HCT116 (cell line): ENCODE measurements around the gene ACACB. TPM values are rescaled to one million over a fixed set of nuclear protein-coding genes. Genes with fewer than 3 reads are reported as not detected.

Source experiments
- ATAC-seq: fragments of 200-7000 bp; cut with Tn5 transposase; 2 replicates; pipeline ENCODE4 v1.9.1; 2020; ENCODE audit warnings: mild to moderate bottlenecking, moderate library complexity
- BruUV-seq: library from RNA; stranded (reverse); fragments of 400-500 nt; replicated peaks from 2 replicates; lab custom pipeline; 2021; lab: Mats Ljungman, UMichigan
- CTCF ChIA-PET: fragments of 300-600 bp; sonication (Branson Sonifier 250); formaldehyde crosslinking; loops from one replicate; lab custom pipeline; 2021; ENCODE audit warnings: antibody characterized with exemption; lab: Charles Lee
- POLR2A ChIA-PET: fragments of 300-600, 350-600 bp; sonication (Branson Sonifier 250); formaldehyde crosslinking; loops from one replicate; lab custom pipeline; 2021; ENCODE audit warnings: antibody characterized with exemption; lab: Charles Lee
- RAD21 ChIA-PET, 2 experiments: fragments of 300-600 bp; sonication (Branson Sonifier 250); formaldehyde crosslinking; loops; one replicate each; lab custom pipeline; 2023; ENCODE audit warnings: low total read pairs in 2 of 2; ENCODE audit not compliant: uncharacterized antibody in 2 of 2, unreplicated experiment in 2 of 2, low non-redundant PET in 1 of 2; lab: Charles Lee
- DNase-seq: peaks from one replicate; pipeline ENCODE4 v3.0.0-alpha.2; 2010; ENCODE audit warnings: low read depth, low spot score
- H2AFZ ChIP-seq: fragments of 200-600 bp; shearing (Covaris generic), sonication (generic); 2 replicates; pipeline ENCODE4 v1.6.1; 2017; ENCODE audit warnings: low read depth, mixed run types, mixed read lengths, antibody characterized with exemption, low read length; ENCODE audit not compliant: poor library complexity, severe bottlenecking
- H3K27ac ChIP-seq: 2 replicates; pipeline ENCODE4 v1.5.1; 2012; ENCODE audit warnings: low read depth, low read length
- H3K27me3 ChIP-seq: fragments of 200-600 bp; sonication (generic); 2 replicates; pipeline ENCODE4 v1.6.1; 2016; ENCODE audit warnings: mixed run types, low read length, mixed read lengths; ENCODE audit not compliant: insufficient read depth
- H3K36me3 ChIP-seq, 2 experiments: fragments of 200-500 bp in 1 of 2; fragments of 200-600 bp in 1 of 2; sonication (Bioruptor generic) in 1 of 2; sonication (generic) in 1 of 2; 2 replicates each; pipeline versions ENCODE4 v1.5.1 to v1.6.1; 2014 to 2016; ENCODE audit warnings: low read length in 2 of 2, inconsistent platforms in 1 of 2, mixed read lengths in 1 of 2, mixed run types in 1 of 2; ENCODE audit not compliant: insufficient read depth in 2 of 2, control insufficient read depth in 1 of 2
- H3K4me1 ChIP-seq, 2 experiments: fragments of 200-600 bp in 1 of 2; sonication (generic) in 1 of 2; 2 replicates each; pipeline versions ENCODE4 v1.5.1 to v1.6.1; 2012 to 2017; ENCODE audit warnings: low read length in 2 of 2, inconsistent platforms in 1 of 2, mild to moderate bottlenecking in 1 of 2, mixed read lengths in 1 of 2, mixed run types in 1 of 2, moderate library complexity in 1 of 2; ENCODE audit not compliant: insufficient read depth in 2 of 2, control insufficient read depth in 1 of 2
- H3K4me2 ChIP-seq: fragments of 200-600 bp; sonication (generic); 2 replicates; pipeline ENCODE4 v1.6.1; 2017; ENCODE audit warnings: mixed run types, low read length, mixed read lengths
- H3K4me3 ChIP-seq, 2 experiments: fragments of 200-600 bp in 1 of 2; sonication (generic) in 1 of 2; replicated peaks in 1 of 2; 2 replicates each; pipeline ENCODE4 v1.5.1; 2011 to 2016; ENCODE audit warnings: low read length in 2 of 2, control low read depth in 1 of 2, low read depth in 1 of 2, mild to moderate bottlenecking in 1 of 2, mixed read lengths in 1 of 2, mixed run types in 1 of 2
- H3K79me2 ChIP-seq: fragments of 200-600 bp; sonication (generic); 2 replicates; pipeline ENCODE4 v1.6.1; 2017; ENCODE audit warnings: mild to moderate bottlenecking, mixed run types, low read length, moderate library complexity, mixed read lengths; ENCODE audit not compliant: insufficient read depth
- H3K9ac ChIP-seq: fragments of 200-600 bp; sonication (generic); 2 replicates; pipeline ENCODE4 v1.6.1; 2016; ENCODE audit warnings: low read length, mixed read lengths
- H3K9me2 ChIP-seq: fragments of 200-600 bp; sonication (generic), shearing (Covaris generic); 2 replicates; pipeline ENCODE4 v1.6.1; 2017; ENCODE audit warnings: mixed run types, mild to moderate bottlenecking, moderate library complexity; ENCODE audit not compliant: insufficient read depth
- H3K9me3 ChIP-seq, 2 experiments: fragments of 200-500 bp in 1 of 2; fragments of 200-600 bp in 1 of 2; sonication (Bioruptor generic) in 1 of 2; sonication (generic) in 1 of 2; 2 replicates each; pipeline ENCODE4 v1.6.1; 2014 to 2017; ENCODE audit warnings: low read length in 2 of 2, mixed read lengths in 2 of 2, inconsistent platforms in 1 of 2, low read depth in 1 of 2, mild to moderate bottlenecking in 1 of 2, mixed run types in 1 of 2, moderate library complexity in 1 of 2; ENCODE audit not compliant: control insufficient read depth in 1 of 2, insufficient read depth in 1 of 2
- H4K20me1 ChIP-seq: fragments of 200-600 bp; sonication (generic), shearing (Covaris generic); 2 replicates; pipeline ENCODE4 v1.6.1; 2017; ENCODE audit warnings: mixed run types, mild to moderate bottlenecking, moderate library complexity; ENCODE audit not compliant: insufficient read depth
- CBX3 ChIP-seq: IDR thresholded peaks from 2 replicates; pipeline ENCODE4 v1.6.1; 2012; ENCODE audit warnings: low read depth
- EGR1 ChIP-seq: IDR thresholded peaks from 2 replicates; pipeline ENCODE4 v1.6.1; 2012; ENCODE audit warnings: low read depth
- ELF1 ChIP-seq: IDR thresholded peaks from 2 replicates; pipeline ENCODE4 v1.6.1; 2012; ENCODE audit warnings: low read depth, borderline replicate concordance
- EZH2phosphoT487 ChIP-seq: fragments of 200-600 bp; IDR thresholded peaks from 2 replicates; pipeline ENCODE4 v1.6.1; 2018; ENCODE audit warnings: antibody characterized with exemption, borderline replicate concordance
- FOSL1 ChIP-seq: IDR thresholded peaks from 2 replicates; pipeline ENCODE4 v1.6.1; 2012; ENCODE audit warnings: low read depth
- JUND ChIP-seq: IDR thresholded peaks from 2 replicates; pipeline ENCODE4 v1.6.1; 2012
- MAX ChIP-seq: IDR thresholded peaks from 2 replicates; pipeline ENCODE4 v1.6.1; 2012
- POLR2A ChIP-seq: IDR thresholded peaks from 2 replicates; pipeline ENCODE4 v1.7.0; 2011; ENCODE audit warnings: borderline replicate concordance; ENCODE audit not compliant: insufficient read depth, insufficient read length; ENCODE audit errors: extremely low read depth
- POLR2AphosphoS5 ChIP-seq: IDR thresholded peaks from 2 replicates; pipeline ENCODE4 v1.6.1; 2011; ENCODE audit warnings: mild to moderate bottlenecking, low read depth, low read length, moderate library complexity
- RAD21 ChIP-seq: IDR thresholded peaks from 2 replicates; pipeline ENCODE4 v1.6.1; 2012; ENCODE audit warnings: low read depth, mild to moderate bottlenecking
- SIN3A ChIP-seq: IDR thresholded peaks from 2 replicates; pipeline ENCODE4 v1.6.1; 2012; ENCODE audit warnings: low read depth
- SP1 ChIP-seq: IDR thresholded peaks from 2 replicates; pipeline ENCODE4 v1.6.1; 2012; ENCODE audit warnings: low read depth
- TCF7L2 ChIP-seq: IDR thresholded peaks from 2 replicates; pipeline ENCODE4 v1.7.0; 2011; ENCODE audit warnings: borderline replicate concordance, inconsistent platforms; ENCODE audit not compliant: insufficient read depth, insufficient read length; ENCODE audit errors: extremely low read depth
- YY1 ChIP-seq: IDR thresholded peaks from 2 replicates; pipeline ENCODE4 v1.6.1; 2011; ENCODE audit warnings: low read length, low read depth, moderate library complexity, mild to moderate bottlenecking; ENCODE audit not compliant: insufficient replicate concordance; ENCODE audit errors: extremely low read depth
- ZFX ChIP-seq: fragments of 450-650 bp; IDR thresholded peaks from 2 replicates; pipeline ENCODE4 v1.6.1; 2017
- ZNF274 ChIP-seq: fragments of 200-500 bp; sonication (Bioruptor generic); IDR thresholded peaks from 2 replicates; pipeline ENCODE4 v1.6.1; 2014; ENCODE audit warnings: mild to moderate bottlenecking, low read depth, low read length, inconsistent platforms
- intact Hi-C: fragments of 100-400 bp; cut with micrococcal nuclease; formaldehyde crosslinking; loops from 2 replicates; pipeline ENCODE4 v1.10.0; 2022
- total RNA-seq: library from RNA; stranded (reverse); gene quantifications from one replicate; pipeline ENCODE4 v1.2.1, GENCODE V29; 2021; ENCODE audit not compliant: unreplicated experiment
- TF ChIP-seq, protein P1 (sequence below), 3 experiments: fragments of 200-600 bp in 1 of 3; sonication (generic) in 1 of 3; IDR thresholded peaks in 2 of 3; conservative IDR thresholded peaks in 1 of 3; 2 replicates each; pipeline ENCODE4 v1.5.1; 2012 to 2017; ENCODE audit warnings: low read depth in 2 of 3, low read length in 2 of 3, antibody characterized with exemption in 1 of 3, borderline replicate concordance in 1 of 3, control low read depth in 1 of 3, mild to moderate bottlenecking in 1 of 3, mixed read lengths in 1 of 3, mixed run types in 1 of 3, moderate library complexity in 1 of 3; ENCODE audit not compliant: insufficient read depth in 1 of 3

Gene ACACB
- total RNA-seq, 1 experiment from 2014 or later: 11.1 TPM

DNA sequence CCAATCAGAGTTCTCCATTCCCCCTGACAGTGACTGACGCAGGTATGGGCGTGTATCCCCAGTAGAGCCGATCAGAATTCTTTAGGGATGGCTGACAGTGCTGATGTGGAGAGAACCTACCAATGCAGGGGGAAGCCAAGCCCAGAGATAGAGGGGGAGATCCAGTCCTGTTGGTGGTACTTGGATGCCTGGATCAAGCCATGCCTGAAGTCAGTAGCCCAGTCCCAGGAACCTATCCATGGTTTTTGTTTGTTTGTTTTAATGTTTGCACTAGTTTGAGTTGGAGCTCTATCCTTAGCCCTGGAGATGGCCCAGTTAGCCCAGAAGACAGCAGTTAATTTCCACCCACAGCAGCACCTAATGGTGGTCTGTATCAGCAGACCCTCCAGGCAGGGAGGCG, 152.5 kb downstream of the ACACB start (continued):
- TF ChIP-seq, protein P1, sequence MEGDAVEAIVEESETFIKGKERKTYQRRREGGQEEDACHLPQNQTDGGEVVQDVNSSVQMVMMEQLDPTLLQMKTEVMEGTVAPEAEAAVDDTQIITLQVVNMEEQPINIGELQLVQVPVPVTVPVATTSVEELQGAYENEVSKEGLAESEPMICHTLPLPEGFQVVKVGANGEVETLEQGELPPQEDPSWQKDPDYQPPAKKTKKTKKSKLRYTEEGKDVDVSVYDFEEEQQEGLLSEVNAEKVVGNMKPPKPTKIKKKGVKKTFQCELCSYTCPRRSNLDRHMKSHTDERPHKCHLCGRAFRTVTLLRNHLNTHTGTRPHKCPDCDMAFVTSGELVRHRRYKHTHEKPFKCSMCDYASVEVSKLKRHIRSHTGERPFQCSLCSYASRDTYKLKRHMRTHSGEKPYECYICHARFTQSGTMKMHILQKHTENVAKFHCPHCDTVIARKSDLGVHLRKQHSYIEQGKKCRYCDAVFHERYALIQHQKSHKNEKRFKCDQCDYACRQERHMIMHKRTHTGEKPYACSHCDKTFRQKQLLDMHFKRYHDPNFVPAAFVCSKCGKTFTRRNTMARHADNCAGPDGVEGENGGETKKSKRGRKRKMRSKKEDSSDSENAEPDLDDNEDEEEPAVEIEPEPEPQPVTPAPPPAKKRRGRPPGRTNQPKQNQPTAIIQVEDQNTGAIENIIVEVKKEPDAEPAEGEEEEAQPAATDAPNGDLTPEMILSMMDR (IDR thresholded peaks at IDR 0.05 in 2 of 3, conservative IDR thresholded peaks at IDR 0.05 in 1 of 3; ENCODE audit: borderline replicate concordance in 1 of 3, insufficient read depth in 1 of 3, low read depth in 2 of 3, low read length in 2 of 3): no peak
- no peak for TF ChIP-seq EGR1
- no peak for TF ChIP-seq ELF1
- no peak for TF ChIP-seq MAX
- TF ChIP-seq FOSL1: no peak
- no peak for TF ChIP-seq EZH2phosphoT487
- no peak for TF ChIP-seq POLR2AphosphoS5
- no peak for TF ChIP-seq ZFX
- no peak for TF ChIP-seq POLR2A

- ChIA-PET RAD21 (no interaction called here), POLR2A (no interaction called here), CTCF (interaction anchor here (0.8 to 1.3 kb wide), 3 partner anchors 9 to 121 kb away, joined by 3 to 5 read pairs (median 3); no protein-coding TSS in a partner anchor)
- no peak for DNase-seq
- H3K79me2 ChIP-seq: no peaks in the 10 kb centered on the region
- H3K9me3 ChIP-seq: no peaks in the 10 kb centered on the region
- no peak overlapping the region for H3K4me2 ChIP-seq
- no peaks in the 10 kb centered on the region for H4K20me1 ChIP-seq
- no peak overlapping the region for H3K27ac ChIP-seq
- intact Hi-C loops: no loop called here
- H3K36me3 ChIP-seq: no peaks in the 10 kb centered on the region
- no TSS peak for BruUV-seq
- no peak overlapping the region for H3K4me3 ChIP-seq
- no peaks in the 10 kb centered on the region for H3K27me3 ChIP-seq
- ATAC-seq: no peak
- no peak overlapping the region for H2AFZ ChIP-seq
- no peak overlapping the region for H3K9ac ChIP-seq
- TF ChIP-seq RAD21 (no peak), YY1 (no peak), SIN3A (no peak), EZH2phosphoT487 (no peak), ELF1 (no peak), ZFX (no peak), CBX3 (no peak), ZNF274 (no peak), TCF7L2 (no peak), MAX (no peak), FOSL1 (no peak), POLR2AphosphoS5 (no peak), EGR1 (no peak), POLR2A (no peak), SP1 (no peak), JUND (no peak)
- TF ChIP-seq, protein P1 (IDR thresholded peaks at IDR 0.05 in 2 of 3, conservative IDR thresholded peaks at IDR 0.05 in 1 of 3; ENCODE audit: borderline replicate concordance in 1 of 3, insufficient read depth in 1 of 3, low read depth in 2 of 3, low read length in 2 of 3): no peak
- no peaks in the 10 kb centered on the region for H3K9me2 ChIP-seq
- H3K4me1 ChIP-seq: peaks cover 0 to 5% of the 10 kb centered on the region in 2 experiments; a peak in 2 of 4 replicates
Observed at GRCh38 chr12:109269428-109269827, 153.0 kb downstream of the ACACB start.
